SK-N-SH (cell line): ENCODE measurements around the gene HOXA5. TPM values are rescaled to one million over a fixed set of nuclear protein-coding genes. Genes with fewer than 3 reads are reported as not detected.

Source experiments
- CTCF ChIA-PET: fragments of 300-600, 350-600 bp; formaldehyde crosslinking; extraction: SDS; loops from one replicate; lab custom pipeline; 2021; lab: Yijun Ruan, JAX
- POLR2A ChIA-PET: fragments of 350-600 bp; sonication (Branson Sonifier 250); formaldehyde crosslinking; extraction: SDS; loops from one replicate; lab custom pipeline; 2020; ENCODE audit warnings: antibody characterized with exemption, inconsistent platforms; lab: Yijun Ruan, JAX
- DNase-seq: peaks from one replicate; pipeline ENCODE4 v3.0.0; 2012
- H2AFZ ChIP-seq: fragments of 200-600 bp; sonication (generic); 2 replicates; pipeline ENCODE4 v1.8.1; 2016; ENCODE audit warnings: antibody characterized with exemption, mild to moderate bottlenecking, low read depth
- H3F3A ChIP-seq: fragments of 200-600 bp; sonication (generic); replicated peaks from 2 replicates; pipeline ENCODE3; 2016; ENCODE audit warnings: antibody characterized with exemption, mild to moderate bottlenecking; ENCODE audit not compliant: insufficient read depth
- H3K27ac ChIP-seq, 2 experiments: fragments of 200-500 bp in 1 of 2; fragments of 200-600 bp in 1 of 2; sonication (Bioruptor generic) in 1 of 2; sonication (generic), shearing (Covaris generic) in 1 of 2; 2 replicates each; pipeline versions ENCODE4 v1.5.1 to v1.6.1; 2014 to 2016; ENCODE audit warnings: low read depth in 2 of 2, inconsistent platforms in 1 of 2, low read length in 1 of 2, mild to moderate bottlenecking in 1 of 2, mixed read lengths in 1 of 2
- H3K27me3 ChIP-seq: fragments of 200-600 bp; sonication (generic), shearing (Covaris generic); 2 replicates; pipeline ENCODE4 v1.6.1; 2016; ENCODE audit warnings: mixed run types; ENCODE audit not compliant: insufficient read depth
- H3K36me3 ChIP-seq, 2 experiments: fragments of 200-500 bp in 1 of 2; fragments of 200-600 bp in 1 of 2; sonication (Bioruptor generic) in 1 of 2; sonication (generic) in 1 of 2; replicated peaks in 1 of 2; 2 replicates each; pipeline versions ENCODE3 to v1.5.1; 2014 to 2016; ENCODE audit warnings: low read length in 1 of 2, mild to moderate bottlenecking in 1 of 2; ENCODE audit not compliant: insufficient read depth in 2 of 2, control insufficient read depth in 1 of 2
- H3K4me1 ChIP-seq, 2 experiments: fragments of 200-500 bp in 1 of 2; fragments of 200-600 bp in 1 of 2; sonication (Bioruptor generic) in 1 of 2; sonication (generic), shearing (Covaris generic) in 1 of 2; 2 replicates each; pipeline versions ENCODE4 v1.5.1 to v1.6.1; 2014 to 2016; ENCODE audit warnings: low read depth in 1 of 2, low read length in 1 of 2, mixed run types in 1 of 2; ENCODE audit not compliant: insufficient read depth in 2 of 2, control insufficient read depth in 1 of 2
- H3K4me2 ChIP-seq: fragments of 200-600 bp; sonication (generic), shearing (Covaris generic); 2 replicates; pipeline ENCODE4 v1.6.1; 2017; ENCODE audit warnings: mixed run types
- H3K4me3 ChIP-seq, 2 experiments: fragments of 200-500 bp in 1 of 2; fragments of 200-600 bp in 1 of 2; sonication (Bioruptor generic) in 1 of 2; sonication (generic), shearing (Covaris generic) in 1 of 2; 2 replicates each; pipeline versions ENCODE4 v1.5.1 to v1.8.1; 2014 to 2016; ENCODE audit warnings: low read depth in 2 of 2, inconsistent platforms in 1 of 2, low read length in 1 of 2, mild to moderate bottlenecking in 1 of 2, mixed read lengths in 1 of 2, moderate library complexity in 1 of 2
- H3K79me2 ChIP-seq: fragments of 200-600 bp; sonication (generic); 2 replicates; pipeline ENCODE4 v1.8.1; 2017; ENCODE audit warnings: mild to moderate bottlenecking; ENCODE audit not compliant: insufficient read depth
- H3K9ac ChIP-seq: fragments of 200-600 bp; sonication (generic); 2 replicates; pipeline ENCODE4 v1.6.1; 2017; ENCODE audit warnings: mixed run types
- H3K9me2 ChIP-seq: fragments of 200-600 bp; sonication (generic); 2 replicates; pipeline ENCODE4 v1.6.1; 2017; ENCODE audit warnings: mixed run types
- H3K9me3 ChIP-seq: fragments of 200-600 bp; sonication (generic); 2 replicates; pipeline ENCODE4 v1.6.1; 2017; ENCODE audit warnings: mixed run types, mild to moderate bottlenecking, moderate library complexity
- H4K20me1 ChIP-seq: fragments of 200-600 bp; sonication (generic); 2 replicates; pipeline ENCODE4 v1.6.1; 2017; ENCODE audit warnings: mild to moderate bottlenecking, mixed run types; ENCODE audit not compliant: insufficient read depth
- EZH2phosphoT487 ChIP-seq: fragments of 200-600 bp; sonication (generic); IDR thresholded peaks from 2 replicates; pipeline ENCODE4 v1.6.1; 2017; ENCODE audit warnings: low read depth, mixed run types, mild to moderate bottlenecking, antibody characterized with exemption, moderate library complexity, borderline replicate concordance
- FOSL2 ChIP-seq: IDR thresholded peaks from 2 replicates; pipeline ENCODE4 v1.4.0; 2012; ENCODE audit warnings: low read depth, mild to moderate bottlenecking, moderate library complexity, borderline replicate concordance
- GABPA ChIP-seq: IDR thresholded peaks from 2 replicates; pipeline ENCODE4 v1.4.0; 2012; ENCODE audit warnings: low read depth, mild to moderate bottlenecking
- GATA2 ChIP-seq: sonication (generic); formaldehyde crosslinking; IDR thresholded peaks from 2 replicates; pipeline ENCODE4 v1.5.0; 2020; ENCODE audit warnings: mild to moderate bottlenecking, missing genetic modification reagents
- NRF1 ChIP-seq: IDR thresholded peaks from 2 replicates; pipeline ENCODE4 v1.6.1; 2012; ENCODE audit warnings: low read depth, mild to moderate bottlenecking, low read length
- RCOR1 ChIP-seq: fragments of 150-350 bp; IDR thresholded peaks from 2 replicates; pipeline ENCODE4 v1.6.1; 2017; ENCODE audit warnings: antibody characterized with exemption, low read length
- WGBS: methylation state at CpG from one replicate; pipeline ENCODE4 v1.1.6; 2017; ENCODE audit warnings: low lambda C conversion rate; 5-methylcytosine and 5-hydroxymethylcytosine counted together
- polyA plus RNA-seq, 3 experiments: library from polyadenylated mRNA; depleted of rRNA; stranded (reverse); fragments of >200 nt; gene quantifications; 2 replicates each; pipeline ENCODE4 v1.2.3, GENCODE V29; 2012
- TF ChIP-seq, protein P1 (sequence below): fragments of 150-350 bp; IDR thresholded peaks from 2 replicates; pipeline ENCODE4 v1.6.1; 2017; ENCODE audit warnings: antibody characterized with exemption, low read length, low read depth, borderline replicate concordance

Gene HOXA5
- polyA plus RNA-seq, 1 of the 3 experiments (the other 2 are of a cell fraction), result not detected

DNA sequence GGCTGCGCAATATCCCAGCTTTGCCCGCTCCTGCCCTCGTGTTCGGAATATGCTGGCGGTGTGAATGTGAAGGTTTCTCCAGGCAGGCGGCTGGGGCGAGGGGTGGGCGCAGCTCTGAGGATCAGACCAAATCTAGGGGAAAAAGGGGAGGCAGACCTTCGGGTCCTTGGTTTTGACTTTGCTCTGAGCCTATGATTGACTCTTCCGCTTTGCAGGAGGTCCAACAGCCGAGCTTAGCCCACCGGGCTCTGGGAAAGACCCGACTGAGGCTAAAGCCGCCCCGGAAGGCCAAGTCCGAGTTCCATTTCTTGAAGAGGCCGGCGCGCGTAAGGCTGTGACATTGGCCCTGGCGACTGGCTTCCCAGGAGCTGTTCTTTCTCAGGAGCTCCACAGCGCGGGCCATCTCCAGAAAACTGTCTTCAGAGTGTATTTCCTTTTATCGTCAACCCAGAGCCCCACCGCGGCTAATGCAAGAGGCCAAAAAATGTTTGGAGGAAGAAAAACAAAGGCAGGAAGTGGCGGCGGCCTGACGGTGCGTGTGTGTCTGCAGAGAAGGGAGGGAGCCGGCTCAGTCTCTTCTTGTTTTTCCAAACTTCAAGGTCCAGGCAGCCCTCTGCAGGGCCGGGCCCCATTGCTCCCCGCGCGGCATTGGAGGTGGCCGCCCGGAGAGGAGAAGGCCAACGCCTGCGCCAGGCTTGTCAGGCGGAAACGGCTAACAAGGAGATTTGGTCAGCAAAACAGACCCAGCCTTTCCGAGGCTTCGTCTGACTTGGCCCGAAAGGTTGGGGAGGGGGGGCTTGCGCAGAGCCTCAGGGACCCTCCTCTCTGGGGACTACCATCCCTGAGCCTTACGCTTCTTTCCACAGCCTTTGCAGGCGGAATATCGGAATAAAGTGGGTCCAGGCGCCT lies 45.2 kb upstream of the HOXA5 start:
- no peak overlapping the region for H3K4me3 ChIP-seq
- DNase-seq, result no peak
- no peaks in the 10 kb centered on the region for H3K79me2 ChIP-seq
- no peaks in the 10 kb centered on the region for H3K36me3 ChIP-seq
- POLR2A ChIA-PET, result no interaction called here
- H3K9me2 ChIP-seq, result no peaks in the 10 kb centered on the region
- TF ChIP-seq EZH2phosphoT487 (peak; percentile 68), NRF1 (no peak), GABPA (no peak)
- TF ChIP-seq, all 33 proteins: peak for 1
- Histone ChIP-seq H3K9me3 (no peaks in the 10 kb centered on the region), H4K20me1 (peaks cover 30% of the 10 kb centered on the region), H2AFZ (peak overlapping the region; percentile 13; the same call in 1 of the 2 replicates), H3K9ac (no peak overlapping the region), H3K27me3 (peaks cover 98% of the 10 kb centered on the region), H3K4me2 (peak overlapping the region; percentile 51), H3K4me1 (peaks cover 4 to 10% of the 10 kb centered on the region in 2 experiments; a peak in 1 of 4 replicates), H3F3A (peaks cover 11% of the 10 kb centered on the region), H3K27ac (no peak overlapping the region)
- WGBS, result 29% methylated on average over 46 of the region's 49 CpGs
- CTCF ChIA-PET, result interaction anchor here (0.7 to 10.7 kb wide), 16 partner anchors 11 to 908 kb away, joined by 3 to 84 read pairs (median 8); partner anchors contain the start of genes HOXA13 and HOXA3

DNA sequence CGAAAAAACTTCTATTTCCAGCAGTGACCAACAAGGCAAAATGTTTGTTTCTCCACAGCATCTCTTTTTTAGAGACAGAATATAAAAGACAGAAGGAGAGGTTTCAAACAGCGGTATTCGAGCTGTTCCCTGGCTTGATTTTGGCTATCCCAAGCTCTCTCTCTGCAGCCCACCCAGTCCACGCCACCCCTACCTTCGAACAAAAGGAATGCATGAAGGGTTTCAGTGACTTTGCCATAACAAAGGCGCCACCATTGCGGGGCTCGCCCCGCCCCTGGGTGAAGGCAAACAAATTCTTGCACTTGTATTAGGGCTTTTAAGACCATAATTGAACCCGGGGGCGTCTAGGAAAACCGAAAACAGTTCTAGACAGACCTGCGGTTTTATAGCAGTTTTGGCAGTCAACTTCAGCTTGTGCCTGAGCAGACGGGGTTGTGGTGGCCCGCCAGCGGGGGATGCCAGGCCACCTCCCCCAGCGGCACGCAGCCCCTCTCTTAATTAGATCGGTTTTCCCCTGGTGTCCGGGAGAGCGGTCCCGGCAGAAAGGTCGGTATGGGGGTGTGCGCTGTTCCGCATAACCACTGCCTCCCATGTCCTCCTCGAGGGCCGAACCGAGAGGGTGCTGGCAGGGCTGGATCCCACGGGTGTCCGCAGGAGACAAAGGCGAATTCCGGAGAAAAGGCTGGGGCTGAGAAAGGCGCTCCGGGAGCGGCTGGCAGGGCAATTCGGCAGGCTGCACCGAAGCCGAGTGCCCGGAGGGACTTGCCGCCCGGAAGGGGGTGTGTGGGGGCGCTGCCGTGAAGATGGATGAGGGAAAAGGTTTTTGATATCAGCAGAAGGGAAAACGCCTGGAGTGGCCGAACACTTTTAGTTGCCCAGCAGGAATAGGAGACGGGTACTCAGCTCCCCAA lies 44.2 kb upstream of the HOXA5 start:
- Histone ChIP-seq H3K4me3 (no peak overlapping the region), H3K9ac (no peak overlapping the region), H3K9me2 (no peaks in the 10 kb centered on the region), H3K27ac (no peak overlapping the region), H3K9me3 (no peaks in the 10 kb centered on the region), H3K27me3 (peaks cover 98% of the 10 kb centered on the region), H3K79me2 (no peaks in the 10 kb centered on the region), H3K36me3 (no peaks in the 10 kb centered on the region), H3F3A (peaks cover 11% of the 10 kb centered on the region), H4K20me1 (peaks cover 30% of the 10 kb centered on the region), H2AFZ (no peak overlapping the region)
- ChIA-PET POLR2A (no interaction called here), CTCF (interaction anchor here (0.7 to 10.7 kb wide), 13 partner anchors 7 to 906 kb away, joined by 3 to 84 read pairs (median 6); partner anchors contain the start of gene HOXA3)
- 19% methylated on average over 43 of the region's 46 CpGs for WGBS
- no peak for DNase-seq
- no peak for TF ChIP-seq GATA2
- TF ChIP-seq FOSL2, result no peak
- no peak for TF ChIP-seq RCOR1
- TF ChIP-seq, protein P1, sequence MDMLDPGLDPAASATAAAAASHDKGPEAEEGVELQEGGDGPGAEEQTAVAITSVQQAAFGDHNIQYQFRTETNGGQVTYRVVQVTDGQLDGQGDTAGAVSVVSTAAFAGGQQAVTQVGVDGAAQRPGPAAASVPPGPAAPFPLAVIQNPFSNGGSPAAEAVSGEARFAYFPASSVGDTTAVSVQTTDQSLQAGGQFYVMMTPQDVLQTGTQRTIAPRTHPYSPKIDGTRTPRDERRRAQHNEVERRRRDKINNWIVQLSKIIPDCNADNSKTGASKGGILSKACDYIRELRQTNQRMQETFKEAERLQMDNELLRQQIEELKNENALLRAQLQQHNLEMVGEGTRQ, result no peak
- 0 out of 2 replicates have a peak, but pooled peaks have one; percentile 34 for TF ChIP-seq EZH2phosphoT487
- TF ChIP-seq, all 33 proteins: peak for 1
- H3K4me1 ChIP-seq, result peaks cover 4 to 7% of the 10 kb centered on the region in 2 experiments; a peak in 1 of 4 replicates
- H3K4me2 ChIP-seq, result no peak overlapping the region
